Sigmoid colon (tissue), 7 donors: ENCODE results near the gene TWF2. TPM values are rescaled to one million over a fixed set of nuclear protein-coding genes. Genes with fewer than 3 reads are reported as not detected.

ENCODE experiments used
- DNase-seq: peaks from one replicate; pipeline ENCODE4 v3.0.0-alpha.2; 2019
- H3K27ac ChIP-seq, 4 donors: fragments of 200-600 bp; sonication (generic); one replicate each; pipeline ENCODE4 v1.5.1; 2016 to 2019; ENCODE audit warnings: mild to moderate bottlenecking in 1 of 4
- H3K27me3 ChIP-seq, 3 donors: fragments of 200-600 bp; sonication (generic); one replicate each; pipeline ENCODE4 v1.5.1; 2019; ENCODE audit warnings: mild to moderate bottlenecking in 1 of 3
- H3K36me3 ChIP-seq, 4 donors: fragments of 200-600 bp; sonication (generic); one replicate each; pipeline ENCODE4 v1.5.1; 2016 to 2019
- H3K4me1 ChIP-seq, 4 donors: fragments of 200-600 bp; sonication (generic); one replicate each; pipeline ENCODE4 v1.5.1; 2017 to 2019
- H3K4me3 ChIP-seq, 4 donors: fragments of 200-600 bp; sonication (generic); one replicate each; pipeline ENCODE4 v1.5.1; 2017 to 2019; ENCODE audit warnings: mild to moderate bottlenecking in 2 of 4, moderate library complexity in 1 of 4
- H3K9me3 ChIP-seq, 4 donors: fragments of 200-600 bp in 3 of 4; sonication (generic) in 3 of 4; one replicate each; pipeline versions ENCODE4 v1.5.1 to v1.6.1; 2013 to 2019
- EP300 ChIP-seq, 4 donors: sonication (generic); formaldehyde crosslinking; IDR thresholded peaks; one replicate each; pipeline ENCODE4 v1.6.1; 2017; ENCODE audit warnings: antibody characterized with exemption in 4 of 4
- POLR2A ChIP-seq, 2 donors: fragments of 450-650 bp; IDR thresholded peaks; one replicate each; pipeline ENCODE4 v1.6.1; 2016; ENCODE audit warnings: antibody characterized with exemption in 2 of 2, mild to moderate bottlenecking in 2 of 2, moderate library complexity in 2 of 2
- POLR2AphosphoS5 ChIP-seq, 4 donors: sonication (generic); formaldehyde crosslinking; IDR thresholded peaks; one replicate each; pipeline ENCODE4 v1.6.1; 2017; ENCODE audit warnings: antibody characterized with exemption in 4 of 4
- WGBS, 2 donors: extraction: QIAGEN DNeasy Blood & Tissue Kit; methylation state at CpG; one replicate each; pipeline ENCODE4 v1.1.7; 2013; 5-methylcytosine and 5-hydroxymethylcytosine counted together
- intact Hi-C: fragments of 100-400 bp; cut with DNase I; formaldehyde crosslinking; loops from one replicate; pipeline ENCODE4 v1.15.1; 2023
- polyA plus RNA-seq, 3 donors: library from polyadenylated mRNA; stranded (reverse); fragments of 200-250 nt; gene quantifications; one replicate each; pipeline ENCODE4 v1.2.3, GENCODE V29; 2013
- total RNA-seq, 4 donors: library from RNA; depleted of rRNA; stranded (reverse); fragments of >200 nt; gene quantifications; one replicate each; pipeline ENCODE4 v1.1.0, GENCODE V29; 2016
- TF ChIP-seq, protein P1 (sequence below), 4 experiments: fragments of 450-650 bp in 3 of 4; fragments of 200-600 bp in 1 of 4; IDR thresholded peaks; one replicate each; pipeline ENCODE4 v1.5.1; 2016 to 2019; ENCODE audit warnings: antibody characterized with exemption in 4 of 4, mild to moderate bottlenecking in 3 of 4, moderate library complexity in 2 of 4
- donor health status: healthy with polysubstance abuse.
- donor health status: Bipolar disorder and iron deficiency.
- donor health status: healthy.

Gene TWF2
- total and polyA plus RNA-seq, 7 donors = 40.4 to 79.3 (median 57.3) TPM

DNA sequence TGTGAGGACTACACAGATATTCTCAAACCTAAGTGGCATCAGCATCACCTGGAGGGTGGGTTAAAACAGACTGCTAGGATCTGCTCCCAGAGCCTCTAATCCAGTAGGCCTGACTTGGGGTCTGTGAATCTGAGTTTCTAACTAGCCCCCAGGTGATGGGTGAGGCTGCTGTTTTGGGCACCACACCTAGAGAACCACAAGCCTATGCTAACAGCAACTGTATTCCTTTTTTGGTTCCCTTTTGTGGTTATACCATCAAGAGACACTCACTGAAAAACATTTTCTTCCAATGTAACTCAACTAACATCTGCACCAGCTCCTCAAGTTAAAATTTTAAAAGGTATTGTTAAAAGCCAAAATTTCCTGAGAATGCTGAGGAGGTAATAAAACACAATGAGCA is 23.5 kb upstream of the TWF2 start:
- no peaks in the 10 kb centered on the region for H3K27me3 ChIP-seq
- H3K4me3 ChIP-seq = no peak overlapping the region
- H3K36me3 ChIP-seq = peaks cover 37 to 98% (median 80%) of the 10 kb centered on the region in 4 donors
- TF ChIP-seq POLR2AphosphoS5 (IDR thresholded peaks at IDR 0.05) = no peak
- TF ChIP-seq EP300 (IDR thresholded peaks at IDR 0.05) = no peak
- TF ChIP-seq, protein P1, sequence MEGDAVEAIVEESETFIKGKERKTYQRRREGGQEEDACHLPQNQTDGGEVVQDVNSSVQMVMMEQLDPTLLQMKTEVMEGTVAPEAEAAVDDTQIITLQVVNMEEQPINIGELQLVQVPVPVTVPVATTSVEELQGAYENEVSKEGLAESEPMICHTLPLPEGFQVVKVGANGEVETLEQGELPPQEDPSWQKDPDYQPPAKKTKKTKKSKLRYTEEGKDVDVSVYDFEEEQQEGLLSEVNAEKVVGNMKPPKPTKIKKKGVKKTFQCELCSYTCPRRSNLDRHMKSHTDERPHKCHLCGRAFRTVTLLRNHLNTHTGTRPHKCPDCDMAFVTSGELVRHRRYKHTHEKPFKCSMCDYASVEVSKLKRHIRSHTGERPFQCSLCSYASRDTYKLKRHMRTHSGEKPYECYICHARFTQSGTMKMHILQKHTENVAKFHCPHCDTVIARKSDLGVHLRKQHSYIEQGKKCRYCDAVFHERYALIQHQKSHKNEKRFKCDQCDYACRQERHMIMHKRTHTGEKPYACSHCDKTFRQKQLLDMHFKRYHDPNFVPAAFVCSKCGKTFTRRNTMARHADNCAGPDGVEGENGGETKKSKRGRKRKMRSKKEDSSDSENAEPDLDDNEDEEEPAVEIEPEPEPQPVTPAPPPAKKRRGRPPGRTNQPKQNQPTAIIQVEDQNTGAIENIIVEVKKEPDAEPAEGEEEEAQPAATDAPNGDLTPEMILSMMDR (IDR thresholded peaks at IDR 0.05) = no peak
- no peak overlapping the region for H3K27ac ChIP-seq
- H3K9me3 ChIP-seq = no peaks in the 10 kb centered on the region
- H3K4me1 ChIP-seq = peaks cover 0 to 10% (median 0%) of the 10 kb centered on the region in 4 donors
- intact Hi-C loops = no loop called here
- DNase-seq = no peak

DNA sequence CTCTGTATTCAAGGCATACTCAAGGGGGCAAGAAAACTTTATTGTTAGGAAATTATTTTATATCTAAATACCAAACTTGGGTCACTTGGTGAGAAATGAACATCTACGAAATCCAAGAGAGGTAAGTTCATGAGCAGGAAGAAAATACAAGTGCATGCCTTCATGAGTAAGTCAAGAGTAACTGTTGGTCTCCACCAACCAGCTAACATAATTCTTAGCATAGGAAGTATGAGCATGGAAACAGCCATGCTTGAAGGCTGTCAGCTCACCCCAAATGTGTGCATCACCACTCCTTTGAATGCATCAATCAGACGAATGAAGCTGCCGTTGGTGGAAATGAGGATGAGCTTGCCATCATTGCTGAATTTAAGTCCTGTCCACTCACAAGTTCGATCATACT is 20.5 kb upstream of the TWF2 start:
- TF ChIP-seq, protein P1 (IDR thresholded peaks at IDR 0.05) = no peak
- TF ChIP-seq POLR2AphosphoS5 (IDR thresholded peaks at IDR 0.05) = no peak
- Histone ChIP-seq H3K36me3 (peaks cover 55 to 100% (median 81%) of the 10 kb centered on the region in 4 donors), H3K9me3 (no peaks in the 10 kb centered on the region), H3K27ac (peak overlapping the region in 2 of 4 donors; percentile 1 to 18), H3K4me3 (no peak overlapping the region), H3K4me1 (peaks cover 0 to 19% (median under 1%) of the 10 kb centered on the region in 4 donors), H3K27me3 (no peaks in the 10 kb centered on the region)
- intact Hi-C loops = no loop called here
- no peak for DNase-seq
- WGBS, 2 donors = 86 to 89% methylated on average over 4 of the region's 4 CpGs

DNA sequence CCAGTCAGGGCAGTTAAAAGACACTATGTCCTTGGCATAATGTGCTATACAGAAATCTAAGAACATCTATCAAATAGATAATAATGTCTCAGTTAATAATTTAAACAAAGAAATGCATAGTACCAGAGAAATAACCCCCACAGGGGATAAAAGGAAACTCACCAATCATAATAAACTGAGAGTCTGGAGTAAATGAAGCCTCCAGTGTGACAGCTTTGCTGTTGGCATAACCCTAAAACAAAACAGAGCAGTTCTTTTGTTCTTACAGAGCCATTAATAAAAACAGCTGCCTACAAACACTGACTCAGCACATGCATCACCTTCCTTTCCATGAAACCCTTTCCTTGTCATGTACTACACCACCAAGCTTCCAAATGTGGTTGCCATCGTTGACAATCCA is 20.1 kb upstream of the TWF2 start:
- no peak overlapping the region for H3K4me3 ChIP-seq
- peak overlapping the region in 1 of 4 donors; percentile 41 for H3K27ac ChIP-seq
- WGBS, 2 donors = 72 to 77% methylated on average over 1 of the region's 1 CpG
- no peaks in the 10 kb centered on the region for H3K27me3 ChIP-seq
- TF ChIP-seq POLR2AphosphoS5 (IDR thresholded peaks at IDR 0.05) = peak in 3 of 4 donors; percentile 38 to 54 (median 48)
- no peak for TF ChIP-seq POLR2A (IDR thresholded peaks at IDR 0.05)
- peak in 1 of 4 donors; percentile 9 for TF ChIP-seq EP300 (IDR thresholded peaks at IDR 0.05)
- H3K4me1 ChIP-seq = peaks cover 0 to 23% (median 2%) of the 10 kb centered on the region in 4 donors
- no peak for DNase-seq
- H3K36me3 ChIP-seq = peaks cover 55 to 100% (median 80%) of the 10 kb centered on the region in 4 donors
- intact Hi-C loops = no loop called here
- H3K9me3 ChIP-seq = no peaks in the 10 kb centered on the region

DNA sequence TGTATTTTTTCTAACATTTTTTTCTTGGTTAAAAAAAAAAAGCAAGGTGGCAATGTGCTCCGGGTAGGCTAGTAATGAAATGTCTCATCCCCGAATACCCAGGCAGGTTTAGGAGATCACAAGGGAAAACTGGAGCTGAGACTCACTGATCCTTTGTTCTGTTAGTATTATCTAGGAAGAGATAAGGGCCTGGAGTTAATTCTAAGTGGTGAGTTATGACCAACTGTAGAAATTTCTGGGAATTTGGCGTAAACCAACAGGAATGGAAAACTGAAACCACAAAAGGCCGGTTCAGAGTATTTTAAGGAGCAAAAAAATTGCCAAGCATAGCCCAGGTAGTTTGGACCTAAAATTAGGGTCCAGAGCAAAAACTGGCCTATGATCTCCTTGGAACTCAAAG is 19.0 kb upstream of the TWF2 start:
- Histone ChIP-seq H3K27ac (peak overlapping the region in 2 of 4 donors; percentile 37 to 41), H3K27me3 (no peaks in the 10 kb centered on the region), H3K36me3 (peaks cover 55 to 100% (median 78%) of the 10 kb centered on the region in 4 donors), H3K9me3 (no peaks in the 10 kb centered on the region), H3K4me1 (peaks cover 0 to 31% (median 7%) of the 10 kb centered on the region in 4 donors), H3K4me3 (no peak overlapping the region)
- intact Hi-C loops = no loop called here
- TF ChIP-seq POLR2AphosphoS5 (IDR thresholded peaks at IDR 0.05) (no peak), EP300 (IDR thresholded peaks at IDR 0.05) (no peak), POLR2A (IDR thresholded peaks at IDR 0.05) (no peak)
- TF ChIP-seq, protein P1 (IDR thresholded peaks at IDR 0.05) = no peak
- no peak for DNase-seq
- 87 to 88% methylated on average over 4 of the region's 4 CpGs for WGBS, 2 donors

DNA sequence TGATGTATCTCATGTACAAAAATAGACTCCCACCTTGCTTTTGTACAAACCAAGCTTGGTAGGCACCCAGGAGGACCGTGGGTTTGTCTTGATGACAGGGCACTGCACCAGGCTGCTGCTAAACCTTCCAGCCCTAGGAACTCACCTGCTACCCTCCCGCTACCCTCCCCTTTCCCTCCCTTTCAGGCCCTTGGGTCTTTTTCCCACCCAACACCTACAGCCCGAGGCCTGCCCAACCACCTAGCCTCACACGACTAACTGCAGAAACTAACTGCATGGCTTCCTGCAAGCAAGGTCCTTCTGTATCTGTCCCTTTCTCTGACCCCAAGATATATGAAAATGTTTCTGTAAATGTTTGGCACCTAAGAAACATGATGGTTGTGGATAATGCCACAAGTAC is 17.7 kb upstream of the TWF2 start:
- Histone ChIP-seq H3K4me1 (peaks cover 0 to 31% (median 7%) of the 10 kb centered on the region in 4 donors), H3K9me3 (no peaks in the 10 kb centered on the region), H3K27ac (no peak overlapping the region), H3K36me3 (peaks cover 55 to 100% (median 75%) of the 10 kb centered on the region in 4 donors), H3K4me3 (no peak overlapping the region), H3K27me3 (no peaks in the 10 kb centered on the region)
- TF ChIP-seq POLR2AphosphoS5 (IDR thresholded peaks at IDR 0.05) (peak in 1 of 4 donors; percentile 7), EP300 (IDR thresholded peaks at IDR 0.05) (no peak)
- DNase-seq = no peak
- 78 to 87% methylated on average over 4 of the region's 4 CpGs for WGBS, 2 donors
- intact Hi-C loops = no loop called here

DNA sequence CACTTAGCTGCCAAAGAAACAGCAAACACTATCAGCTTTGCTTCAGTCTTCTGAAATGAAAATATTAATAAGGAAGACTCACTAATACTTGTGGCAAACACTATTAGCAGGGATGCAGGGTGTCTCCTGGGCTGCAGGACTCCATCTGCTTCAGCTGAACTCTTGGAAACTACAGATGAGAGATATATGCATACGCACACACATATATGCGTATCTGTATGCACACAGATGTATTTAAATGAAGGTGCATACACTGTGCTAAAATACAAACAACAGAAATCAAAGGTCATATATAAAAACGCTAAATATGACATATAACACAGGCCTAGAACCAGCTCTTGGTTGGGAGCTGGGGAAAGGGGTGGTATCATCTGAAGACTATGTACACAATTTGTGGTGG is 17.2 kb upstream of the TWF2 start:
- no peak overlapping the region for H3K27ac ChIP-seq
- intact Hi-C loops = no loop called here
- peaks cover 0 to 28% (median 7%) of the 10 kb centered on the region in 4 donors for H3K4me1 ChIP-seq
- TF ChIP-seq POLR2AphosphoS5 (IDR thresholded peaks at IDR 0.05) (no peak), EP300 (IDR thresholded peaks at IDR 0.05) (no peak), POLR2A (IDR thresholded peaks at IDR 0.05) (no peak)
- TF ChIP-seq, protein P1 (IDR thresholded peaks at IDR 0.05) = no peak
- no peak overlapping the region for H3K4me3 ChIP-seq
- H3K9me3 ChIP-seq = no peaks in the 10 kb centered on the region
- 66 to 80% methylated on average over 3 of the region's 3 CpGs for WGBS, 2 donors
- peaks cover 54 to 100% (median 73%) of the 10 kb centered on the region in 4 donors for H3K36me3 ChIP-seq
- H3K27me3 ChIP-seq = no peaks in the 10 kb centered on the region
- DNase-seq = no peak
